GM18505 (cell line): Measurements from ENCODE around the gene ATP7B.

Source experiments
- ATAC-seq: cut with Tn5 transposase; IDR thresholded peaks from one replicate; pipeline ENCODE4 v1.9.1; 2021; ENCODE audit not compliant: unreplicated experiment
- POLR2A ChIP-seq: IDR thresholded peaks from 4 replicates; pipeline ENCODE4 v1.6.1; 2011; ENCODE audit warnings: borderline replicate concordance; ENCODE audit not compliant: insufficient read depth, insufficient read length; ENCODE audit errors: extremely low read depth

Gene ATP7B

DNA sequence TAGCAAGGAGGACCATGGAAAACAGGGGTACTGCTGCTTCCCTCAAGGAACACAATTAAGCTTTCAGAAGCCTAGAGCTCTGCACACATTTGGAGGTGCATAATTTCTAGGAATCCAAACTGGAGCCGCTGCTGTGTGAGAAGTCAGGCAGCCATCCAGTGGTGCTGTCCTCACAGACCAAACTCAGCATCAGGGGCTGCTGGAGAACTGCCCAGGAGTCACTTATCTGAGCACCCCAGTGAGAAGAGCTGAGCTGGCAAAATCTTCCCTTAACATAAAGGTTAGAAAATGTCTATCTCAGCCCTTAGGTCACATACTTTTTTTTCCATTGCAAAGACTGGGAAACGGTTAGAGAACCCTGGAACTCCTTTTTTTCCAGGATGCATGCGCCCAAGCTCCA is 72.8 kb downstream of the ATP7B start:
- TF ChIP-seq POLR2A, result no peak
- no peak for ATAC-seq

- no peak for TF ChIP-seq POLR2A
- no peak for ATAC-seq
These were observed 73.6 kb downstream of the ATP7B start for GRCh38 chr13:51937320-51938290.

- no peak for ATAC-seq
- TF ChIP-seq POLR2A, result no peak
These were observed 75.7 kb downstream of the ATP7B start for GRCh38 chr13:51935326-51936171.

DNA sequence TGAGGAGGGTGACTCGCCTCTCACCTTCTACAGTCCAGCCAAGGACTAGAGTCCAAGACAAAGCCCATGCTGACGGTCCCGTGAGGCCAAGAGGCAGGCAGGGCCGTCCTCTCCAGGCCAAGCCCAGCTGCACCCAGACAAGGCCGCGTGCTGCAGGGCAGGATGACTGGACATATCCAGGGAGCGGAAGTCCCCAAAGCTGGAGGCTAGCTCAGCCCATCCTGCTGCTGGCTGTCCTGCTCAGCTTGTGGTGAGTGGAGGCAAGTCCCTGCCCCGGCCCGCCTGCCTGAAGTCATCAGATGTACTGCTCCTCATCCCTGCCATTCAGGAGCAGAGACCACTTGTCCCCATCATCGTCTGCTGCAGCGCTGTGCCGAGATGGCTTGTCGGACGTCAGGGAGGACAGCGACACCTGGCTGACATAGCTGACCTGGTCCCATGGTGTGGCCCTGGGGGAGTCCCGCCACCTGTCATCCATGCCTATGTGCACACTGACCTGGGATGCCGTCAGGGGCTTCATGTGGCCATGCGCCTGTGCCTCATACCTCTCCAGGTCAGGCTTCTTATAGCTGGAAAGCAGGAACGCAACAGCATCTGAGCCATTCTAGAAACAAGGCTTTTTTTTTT is 76.7 kb downstream of the ATP7B start:
- ATAC-seq, result no peak
- no peak for TF ChIP-seq POLR2A

DNA sequence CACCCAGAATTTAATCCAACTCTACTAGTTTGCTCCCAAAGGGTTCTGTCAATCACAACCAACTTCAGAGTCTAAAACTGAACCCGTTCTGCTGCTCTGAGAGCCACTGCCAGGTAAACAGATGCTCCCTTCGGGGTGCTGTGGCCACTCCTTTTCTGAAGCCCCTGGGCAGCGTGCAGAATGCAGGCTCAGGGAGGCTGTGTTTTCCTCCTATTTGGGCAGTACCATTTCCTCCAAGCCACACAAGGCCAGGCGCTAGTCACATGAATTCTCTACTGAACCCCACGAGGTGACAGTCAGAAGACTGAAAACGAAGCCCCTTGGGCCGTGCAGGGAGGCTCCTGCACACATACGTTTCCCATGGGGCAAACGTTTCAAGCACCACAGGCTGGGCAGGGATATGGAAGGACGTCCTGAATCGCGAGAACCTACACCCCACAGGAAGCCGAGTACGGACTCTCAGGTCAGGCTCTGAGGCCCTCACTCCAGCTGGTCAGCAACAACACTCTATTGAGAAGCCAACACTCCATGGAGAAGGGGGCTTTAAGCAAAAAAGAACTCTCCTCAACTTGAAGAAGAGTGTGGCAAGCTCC is 77.7 kb downstream of the ATP7B start:
- no peak for ATAC-seq

GRCh38 chr13:51932231-51932630 is 79.0 kb downstream of the ATP7B start:
- no peak for TF ChIP-seq POLR2A
- no peak for ATAC-seq

More for the DNA sequence above, 77.7 kb downstream of the ATP7B start:
- TF ChIP-seq POLR2A, result no peak

DNA sequence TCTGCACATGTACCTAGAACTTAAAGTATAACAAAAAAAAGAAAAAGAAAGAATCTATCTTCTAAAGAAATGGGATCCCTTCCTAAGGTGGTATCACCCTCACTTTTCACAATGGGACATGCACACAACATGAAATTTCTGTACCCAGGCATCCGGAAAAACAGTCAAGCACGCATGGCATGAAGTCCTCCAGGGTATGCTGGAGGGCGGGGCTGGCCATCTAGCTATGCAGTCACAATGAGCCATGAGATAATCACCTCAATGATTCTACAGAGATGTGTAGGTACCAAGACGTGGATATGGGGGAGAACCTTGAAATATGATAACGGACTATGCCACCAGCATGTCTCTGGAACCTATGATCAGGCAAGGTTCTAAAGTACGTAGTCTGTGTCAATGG is 79.6 kb downstream of the ATP7B start:
- ATAC-seq, result no peak
- no peak for TF ChIP-seq POLR2A

GRCh38 chr13:51929699-51930098 is 81.6 kb downstream of the ATP7B start:
- TF ChIP-seq POLR2A, result no peak
- no peak for ATAC-seq

DNA sequence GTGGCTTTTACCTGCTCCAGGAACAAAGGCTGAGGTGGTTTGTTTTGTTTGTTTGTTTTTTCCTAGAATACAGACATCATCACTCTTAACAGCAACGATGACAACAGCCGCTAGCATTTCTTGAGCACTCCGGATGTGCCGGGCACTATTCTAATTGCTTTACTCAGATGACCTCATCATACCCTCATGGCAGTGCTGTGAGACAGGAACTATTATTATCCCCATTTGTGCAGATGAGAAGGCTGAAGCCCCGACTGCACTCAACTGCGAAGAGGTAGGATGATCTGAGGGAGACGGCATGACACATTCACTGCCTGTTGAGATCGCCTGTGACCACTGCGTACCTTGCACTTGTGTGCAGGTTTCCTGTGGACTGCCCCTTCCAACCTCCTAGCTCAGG is 83.0 kb downstream of the ATP7B start:
- TF ChIP-seq POLR2A, result no peak
- ATAC-seq, result no peak

DNA sequence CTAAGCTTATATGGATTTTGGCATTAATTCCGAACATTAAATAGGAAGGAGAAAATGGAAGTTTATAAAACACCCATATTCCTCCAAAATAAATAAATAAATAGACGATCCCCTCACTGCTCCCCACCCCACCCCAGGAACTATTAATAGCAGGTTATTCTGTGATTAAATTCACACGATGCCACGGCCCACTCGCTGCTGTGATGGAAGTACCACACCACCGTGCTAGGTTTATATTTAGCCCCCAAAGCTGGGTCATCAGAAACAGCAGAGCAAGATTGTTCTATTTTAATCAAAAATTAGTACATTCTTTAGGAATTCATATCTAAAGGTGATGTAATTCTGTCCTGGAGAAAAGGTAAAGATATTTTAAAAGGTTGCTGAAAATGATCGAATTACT is 84.1 kb downstream of the ATP7B start:
- no peak for ATAC-seq

GRCh38 chr13:51926528-51926885 is 84.7 kb downstream of the ATP7B start:
- TF ChIP-seq POLR2A, result no peak
- no peak for ATAC-seq

More for the DNA sequence above, 84.1 kb downstream of the ATP7B start:
- TF ChIP-seq POLR2A, result no peak

DNA sequence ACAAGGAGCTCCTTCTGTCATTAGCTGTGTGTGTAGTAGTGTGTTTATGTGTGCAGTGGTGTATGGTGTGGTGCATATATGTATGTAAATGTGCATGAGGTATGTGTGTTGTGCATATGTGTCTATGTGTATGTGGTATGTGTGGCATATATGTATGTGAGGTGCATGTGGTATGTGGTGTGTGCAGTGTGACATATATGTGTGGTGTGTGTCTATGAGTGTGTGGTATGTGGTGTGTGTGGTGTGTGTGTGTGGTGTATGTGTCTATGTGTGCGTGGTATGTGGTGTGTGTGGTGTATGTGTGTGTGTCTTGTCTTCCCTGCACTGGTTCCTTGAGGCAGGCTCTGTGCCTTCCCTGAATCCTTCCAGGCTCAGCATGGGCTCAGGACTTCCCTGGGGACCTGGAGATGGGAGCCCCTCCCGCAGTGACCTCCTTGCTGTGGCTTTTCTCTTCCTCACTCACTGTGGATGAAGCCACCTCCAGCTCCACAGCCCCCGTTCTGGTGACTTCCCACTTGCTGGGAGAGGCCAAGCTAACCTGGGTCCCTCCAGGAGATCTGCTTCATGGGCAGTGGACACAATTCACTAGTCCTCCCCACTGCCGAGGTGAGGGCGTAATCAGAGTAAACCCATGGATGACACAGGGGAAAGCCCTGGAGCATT is 85.3 kb downstream of the ATP7B start:
- TF ChIP-seq POLR2A, result no peak

More for the DNA sequence above, 85.3 kb downstream of the ATP7B start:
- no peak for ATAC-seq
